GM12878 (cell line): Measurements from ENCODE around the gene ANKRD44. TPM values are rescaled to one million over a fixed set of nuclear protein-coding genes. Genes with fewer than 3 reads are reported as not detected.

ENCODE experiments used
- ASH2L ChIP-seq: fragments of 300-600, 200-600 bp; sonication (generic); IDR thresholded peaks from 2 replicates; pipeline ENCODE4 v1.6.1; 2017; ENCODE audit warnings: low read depth, mild to moderate bottlenecking, borderline replicate concordance
- CBFB ChIP-seq: IDR thresholded peaks from 2 replicates; pipeline ENCODE4 v1.6.1; 2016; ENCODE audit warnings: antibody characterized with exemption, low read depth
- CUX1 ChIP-seq: IDR thresholded peaks from 2 replicates; pipeline ENCODE4 v1.6.1; 2012; ENCODE audit warnings: improper control_type of control experiment, low read depth, low read length; ENCODE audit not compliant: insufficient replicate concordance
- FOS ChIP-seq: IDR thresholded peaks from 3 replicates; pipeline ENCODE4 v1.6.1; 2011; ENCODE audit warnings: borderline replicate concordance; ENCODE audit not compliant: insufficient read length; ENCODE audit errors: extremely low read depth
- HCFC1 ChIP-seq: fragments of 150-350 bp; IDR thresholded peaks from 2 replicates; pipeline ENCODE4 v1.6.1; 2014; ENCODE audit warnings: low read length
- HSF1 ChIP-seq: fragments of 150-350 bp; IDR thresholded peaks from 2 replicates; pipeline ENCODE4 v1.6.1; 2014; ENCODE audit warnings: mild to moderate bottlenecking, low read depth, low read length
- IRF4 ChIP-seq: IDR thresholded peaks from 2 replicates; pipeline ENCODE4 v1.6.1; 2011; ENCODE audit warnings: low read depth, low read length
- MYB ChIP-seq: fragments of 150-350 bp; IDR thresholded peaks from 2 replicates; pipeline ENCODE4 v1.6.1; 2014; ENCODE audit warnings: mild to moderate bottlenecking, low read depth, low read length, borderline replicate concordance
- NFIC ChIP-seq: IDR thresholded peaks from 2 replicates; pipeline ENCODE4 v1.6.1; 2012; ENCODE audit warnings: low read depth, mild to moderate bottlenecking, inconsistent platforms, low read length, moderate library complexity
- PRDM15 ChIP-seq: fragments of 450-650 bp; formaldehyde crosslinking; IDR thresholded peaks from 2 replicates; pipeline ENCODE4 v1.4.0; 2020; ENCODE audit warnings: mild to moderate bottlenecking, moderate library complexity
- SIX5 ChIP-seq: IDR thresholded peaks from 2 replicates; pipeline ENCODE4 v1.6.1; 2011; ENCODE audit warnings: mild to moderate bottlenecking, low read depth, low read length, moderate library complexity; ENCODE audit not compliant: severe bottlenecking
- polyA plus RNA-seq, 11 experiments: library from polyadenylated mRNA; depleted of rRNA in 4 of 11; unstranded in 6 of 11; stranded (reverse) in 5 of 11; fragments of >200 nt; fragmentation: Nextera tagmentation in 4 of 11; fragmentation: Illumina TruSeq in 1 of 11; extraction: Ambion mirVana in 4 of 11; extraction: Trizol in 1 of 11; gene quantifications; 1 replicate in 1 of 11; 2 replicates in 10 of 11; pipeline versions ENCODE4 v1.2.1 to v1.2.3, GENCODE V29; 2011 to 2016; ENCODE audit warnings: inconsistent platforms in 2 of 11, missing spikeins in 2 of 11, low read depth in 1 of 11
- total RNA-seq, 4 experiments: library from RNA; depleted of rRNA in 3 of 4; stranded (reverse); fragments of >200 nt in 3 of 4; fragmentation: Illumina TruSeq in 1 of 4; extraction: Trizol in 1 of 4; gene quantifications; 2 replicates each; pipeline versions ENCODE4 v1.2.1 to v1.2.3, GENCODE V29; 2013 to 2021
- TF ChIP-seq, protein P1 (sequence below): fragments of 450-650 bp; IDR thresholded peaks from 2 replicates; pipeline ENCODE4 v1.6.1; 2017; ENCODE audit warnings: low read depth, mild to moderate bottlenecking, moderate library complexity
- TF ChIP-seq, protein P2 (sequence below): IDR thresholded peaks from 2 replicates; pipeline ENCODE4 v1.6.1; 2011; ENCODE audit warnings: borderline replicate concordance, low read depth, mild to moderate bottlenecking, moderate library complexity, mixed read lengths, low read length; ENCODE audit not compliant: insufficient read depth; ENCODE audit errors: extremely low read length
- TF ChIP-seq, protein P3 (sequence below): IDR thresholded peaks from 2 replicates; pipeline ENCODE4 v1.6.1; 2012; ENCODE audit warnings: low read depth, low read length, improper control_type of control experiment

The ANKRD44 gene
- total and polyA plus RNA-seq, 10 of the 15 experiments (the other 5 are each of a cell fraction or from before 2014, with no cell fraction given), result 19.1 to 99.1 (median 59.6) TPM

- TF ChIP-seq, protein P1, sequence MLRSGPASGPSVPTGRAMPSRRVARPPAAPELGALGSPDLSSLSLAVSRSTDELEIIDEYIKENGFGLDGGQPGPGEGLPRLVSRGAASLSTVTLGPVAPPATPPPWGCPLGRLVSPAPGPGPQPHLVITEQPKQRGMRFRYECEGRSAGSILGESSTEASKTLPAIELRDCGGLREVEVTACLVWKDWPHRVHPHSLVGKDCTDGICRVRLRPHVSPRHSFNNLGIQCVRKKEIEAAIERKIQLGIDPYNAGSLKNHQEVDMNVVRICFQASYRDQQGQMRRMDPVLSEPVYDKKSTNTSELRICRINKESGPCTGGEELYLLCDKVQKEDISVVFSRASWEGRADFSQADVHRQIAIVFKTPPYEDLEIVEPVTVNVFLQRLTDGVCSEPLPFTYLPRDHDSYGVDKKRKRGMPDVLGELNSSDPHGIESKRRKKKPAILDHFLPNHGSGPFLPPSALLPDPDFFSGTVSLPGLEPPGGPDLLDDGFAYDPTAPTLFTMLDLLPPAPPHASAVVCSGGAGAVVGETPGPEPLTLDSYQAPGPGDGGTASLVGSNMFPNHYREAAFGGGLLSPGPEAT, result peak; percentile 40; the same call in 1 of the 2 replicates
- TF ChIP-seq SIX5, result no peak
- no peak for TF ChIP-seq MYB
- TF ChIP-seq FOS, result no peak
- TF ChIP-seq, protein P2, sequence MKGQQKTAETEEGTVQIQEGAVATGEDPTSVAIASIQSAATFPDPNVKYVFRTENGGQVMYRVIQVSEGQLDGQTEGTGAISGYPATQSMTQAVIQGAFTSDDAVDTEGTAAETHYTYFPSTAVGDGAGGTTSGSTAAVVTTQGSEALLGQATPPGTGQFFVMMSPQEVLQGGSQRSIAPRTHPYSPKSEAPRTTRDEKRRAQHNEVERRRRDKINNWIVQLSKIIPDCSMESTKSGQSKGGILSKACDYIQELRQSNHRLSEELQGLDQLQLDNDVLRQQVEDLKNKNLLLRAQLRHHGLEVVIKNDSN, result no peak
- TF ChIP-seq ASH2L, result no peak
- TF ChIP-seq, protein P3, sequence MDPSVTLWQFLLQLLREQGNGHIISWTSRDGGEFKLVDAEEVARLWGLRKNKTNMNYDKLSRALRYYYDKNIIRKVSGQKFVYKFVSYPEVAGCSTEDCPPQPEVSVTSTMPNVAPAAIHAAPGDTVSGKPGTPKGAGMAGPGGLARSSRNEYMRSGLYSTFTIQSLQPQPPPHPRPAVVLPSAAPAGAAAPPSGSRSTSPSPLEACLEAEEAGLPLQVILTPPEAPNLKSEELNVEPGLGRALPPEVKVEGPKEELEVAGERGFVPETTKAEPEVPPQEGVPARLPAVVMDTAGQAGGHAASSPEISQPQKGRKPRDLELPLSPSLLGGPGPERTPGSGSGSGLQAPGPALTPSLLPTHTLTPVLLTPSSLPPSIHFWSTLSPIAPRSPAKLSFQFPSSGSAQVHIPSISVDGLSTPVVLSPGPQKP, result no peak
- no peak for TF ChIP-seq IRF4
- TF ChIP-seq CBFB, result peak; percentile 14; the same call in 1 of the 2 replicates
- no peak for TF ChIP-seq CUX1
- TF ChIP-seq PRDM15, result no peak
- no peak for TF ChIP-seq HSF1
- peak; percentile 59 for TF ChIP-seq NFIC
- TF ChIP-seq HCFC1, result no peak
Observed at GRCh38 chr2:197130318-197130717, 180.3 kb downstream of the ANKRD44 start (continued).
